GM18870 (cell line): ENCODE measurements around the gene WNT11.

Source experiments
- ATAC-seq: cut with Tn5 transposase; IDR thresholded peaks from one replicate; pipeline ENCODE4 v1.9.1; 2021; ENCODE audit warnings: moderate library complexity; ENCODE audit not compliant: unreplicated experiment

WNT11 gene

GRCh38 chr11:76238551-76238950 is 32.2 kb upstream of the WNT11 start:
- no peak for ATAC-seq

- ATAC-seq, result no peak
Measured at GRCh38 chr11:76237914-76238313, 31.6 kb upstream of the WNT11 start.

- no peak for ATAC-seq
Measured at GRCh38 chr11:76237000-76237649, 30.8 kb upstream of the WNT11 start.

GRCh38 chr11:76236092-76236999 is 30.0 kb upstream of the WNT11 start:
- no peak for ATAC-seq

- peak; percentile 67 for ATAC-seq
Measured at GRCh38 chr11:76235233-76236091, 29.2 kb upstream of the WNT11 start.

- peak; percentile 1 for ATAC-seq
Measured at GRCh38 chr11:76234416-76235232, 28.3 kb upstream of the WNT11 start.

DNA sequence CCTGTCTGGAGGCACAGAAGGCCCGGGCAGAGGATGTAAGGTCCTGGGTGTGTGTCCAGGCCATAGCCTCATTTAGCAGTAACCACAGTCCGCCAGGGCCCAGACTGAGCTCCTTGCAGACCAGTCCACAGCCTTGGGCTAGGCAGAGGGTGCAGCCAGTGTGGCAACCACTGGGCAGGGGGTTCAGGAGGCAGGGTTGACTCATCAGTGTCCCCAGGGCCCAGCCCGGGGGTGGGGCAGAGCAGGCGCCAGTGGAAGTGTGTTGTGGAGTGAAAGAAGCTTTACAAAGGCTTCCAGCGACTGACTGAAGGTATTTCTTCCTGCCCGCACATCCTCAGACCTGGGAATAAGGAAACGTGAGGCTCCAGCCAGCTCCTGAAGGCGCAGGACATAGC is 27.7 kb upstream of the WNT11 start:
- no peak for ATAC-seq

GRCh38 chr11:76233196-76233921 is 27.1 kb upstream of the WNT11 start:
- no peak for ATAC-seq

GRCh38 chr11:76232026-76232665 is 25.8 kb upstream of the WNT11 start:
- ATAC-seq, result no peak

DNA sequence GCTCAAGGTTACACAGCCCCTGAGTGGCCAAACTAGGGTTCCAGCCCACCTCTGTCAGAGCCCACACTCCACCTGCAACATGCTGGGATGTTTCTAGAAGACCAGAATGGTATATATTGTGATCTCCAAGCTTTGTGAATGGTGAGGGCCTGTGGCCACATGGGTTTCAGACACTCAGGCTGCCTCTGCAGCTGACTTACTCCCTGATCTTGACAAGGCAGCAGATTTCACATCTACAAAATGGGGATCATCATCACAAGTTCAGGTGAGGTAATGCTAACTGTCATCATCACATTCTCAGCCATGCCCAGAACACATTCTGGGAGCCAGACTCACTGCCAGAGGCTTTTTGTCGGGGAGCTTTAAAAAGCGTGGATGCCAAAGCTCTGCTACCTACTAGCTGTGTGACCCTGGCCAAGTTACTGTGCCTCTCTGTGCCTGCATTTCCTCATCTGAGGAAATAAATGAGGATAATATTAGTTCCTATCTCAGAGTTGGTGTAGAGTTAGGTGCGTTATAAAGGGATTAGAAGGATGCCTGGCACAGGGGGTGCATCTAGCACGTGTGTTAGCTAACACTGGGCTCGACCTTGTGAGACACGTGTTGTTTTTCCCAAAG is 24.9 kb upstream of the WNT11 start:
- ATAC-seq, result no peak

DNA sequence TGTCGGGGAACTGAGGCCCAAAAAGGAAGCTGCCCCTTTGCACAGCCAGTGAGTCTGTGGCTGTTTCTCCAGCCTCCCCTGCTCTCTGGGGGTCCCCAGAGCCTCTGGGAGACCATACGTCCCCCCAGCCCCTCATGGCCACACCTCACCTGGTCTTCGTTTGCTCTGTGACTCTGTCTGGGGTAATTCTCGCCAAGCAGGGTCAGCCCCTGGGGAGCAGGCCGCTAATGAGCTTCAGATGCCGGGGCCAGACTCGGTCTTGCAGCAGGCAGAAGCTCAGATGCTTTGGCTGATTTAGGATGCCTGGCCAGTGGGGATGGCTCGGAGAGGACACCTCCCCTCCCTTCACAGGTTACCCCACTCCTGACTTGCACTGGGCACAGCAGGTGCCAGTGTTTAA is 24.1 kb upstream of the WNT11 start:
- ATAC-seq, result no peak

DNA sequence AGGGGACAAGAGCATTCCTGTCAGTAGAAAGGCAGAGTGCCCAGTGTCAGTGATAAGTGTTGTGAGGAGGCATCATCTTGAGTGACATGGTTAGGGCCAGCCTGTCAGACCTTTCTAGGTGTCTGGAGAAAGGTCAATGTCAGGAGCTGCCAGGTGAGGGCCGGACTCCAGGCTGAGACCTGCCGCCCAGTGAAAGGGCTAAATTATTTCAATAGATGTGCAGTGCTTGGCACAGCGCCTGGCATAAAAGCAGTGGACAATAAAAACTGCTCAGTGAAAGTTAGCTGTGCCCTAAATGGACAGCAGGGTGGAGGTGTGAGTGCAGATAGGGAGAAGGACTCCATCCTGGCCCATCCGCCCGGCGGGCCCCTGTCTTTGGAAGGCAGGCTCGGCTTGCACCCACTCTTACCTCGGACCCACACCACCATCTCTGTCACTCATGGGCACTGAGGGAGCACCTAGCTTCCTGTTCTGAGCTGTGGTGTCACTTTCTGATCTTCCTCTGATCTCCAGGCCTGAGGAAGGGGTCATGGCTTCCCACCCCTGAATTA is 23.5 kb upstream of the WNT11 start:
- ATAC-seq, result no peak

- ATAC-seq, result no peak
Measured at GRCh38 chr11:76228875-76229149, 22.5 kb upstream of the WNT11 start.

DNA sequence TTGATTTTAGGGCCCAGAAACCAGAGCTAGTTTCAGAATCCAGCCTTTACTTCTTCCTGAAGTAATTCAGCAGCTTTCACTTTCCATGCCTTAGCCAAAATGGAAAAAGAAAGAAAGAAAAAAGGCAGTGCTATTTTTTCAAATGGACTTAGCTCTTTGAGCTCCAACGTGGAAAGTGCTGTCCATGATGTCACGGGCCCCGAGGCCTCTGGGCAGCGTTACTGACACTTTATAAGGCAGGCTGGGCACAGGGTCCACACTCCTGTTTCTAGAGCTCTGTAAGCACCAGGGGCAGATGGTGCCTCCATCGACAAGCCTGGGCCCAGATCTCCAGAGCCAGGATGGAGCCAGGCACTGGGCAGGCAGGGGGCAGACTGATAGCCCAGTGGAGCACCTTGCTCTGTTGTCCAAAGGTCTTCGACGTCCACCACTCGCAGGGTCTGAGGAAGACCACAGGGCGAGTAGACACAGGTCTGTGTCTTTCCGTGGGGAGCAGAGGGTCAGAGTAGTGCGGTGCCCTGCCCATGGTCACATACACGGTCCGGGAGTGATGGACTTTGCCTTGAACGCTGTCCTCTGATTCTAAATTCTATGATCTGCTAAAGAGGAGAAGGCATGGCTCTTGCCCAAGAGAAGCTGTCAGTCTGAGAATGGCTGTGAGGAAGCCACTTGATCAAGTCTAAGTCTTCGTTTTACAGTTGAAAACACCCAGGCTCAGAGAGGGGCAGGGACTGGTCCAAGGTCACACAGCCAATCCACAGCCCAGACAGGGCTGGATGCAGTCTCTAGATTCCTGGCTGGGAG is 22.0 kb upstream of the WNT11 start:
- no peak for ATAC-seq

DNA sequence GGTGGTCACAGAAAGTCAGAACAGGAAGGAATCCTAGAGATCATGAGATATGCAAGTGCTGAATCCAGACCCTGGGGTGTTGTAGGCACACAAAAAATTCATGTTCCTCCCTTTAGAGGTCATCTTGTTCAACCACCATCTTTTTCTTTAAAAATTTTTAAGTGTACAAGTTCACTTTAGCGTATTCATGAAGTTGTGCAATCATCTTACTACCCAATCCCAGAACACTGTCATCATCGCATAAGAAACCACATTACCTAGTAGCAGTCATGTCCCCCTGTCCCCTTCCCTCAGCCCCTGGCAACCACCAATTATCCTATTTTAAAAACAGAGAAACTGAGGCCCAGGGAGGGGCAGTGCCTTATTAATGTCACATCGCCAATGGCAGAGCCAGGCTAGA is 20.3 kb upstream of the WNT11 start:
- ATAC-seq, result no peak

DNA sequence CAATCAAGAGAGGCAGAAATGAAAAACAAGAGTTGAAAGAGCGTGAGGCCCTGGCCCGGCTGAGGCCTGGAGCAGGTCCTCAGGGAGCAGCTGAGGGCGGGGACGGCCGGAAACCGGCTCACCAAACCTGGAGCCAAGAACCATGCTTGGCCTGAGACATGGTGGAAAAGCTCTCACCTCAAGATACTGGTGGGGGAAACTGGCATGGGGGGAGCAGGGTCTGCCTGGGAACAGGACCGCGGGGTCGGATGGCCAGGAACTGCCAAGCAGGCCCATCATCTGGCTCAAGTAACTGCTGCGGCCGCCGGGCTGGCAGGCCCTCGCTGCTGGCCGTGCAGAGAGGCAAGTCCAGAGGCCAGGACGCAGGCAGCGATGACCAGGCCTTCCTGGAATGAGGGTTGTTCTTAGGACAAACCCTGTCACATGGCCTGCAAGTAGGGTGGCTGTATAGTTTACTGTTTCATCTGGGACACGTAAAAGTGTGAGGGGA is 18.9 kb upstream of the WNT11 start:
- no peak for ATAC-seq

- no peak for ATAC-seq
Measured at GRCh38 chr11:76224461-76225121, 18.3 kb upstream of the WNT11 start.
